HEK293T (cell line): ENCODE data around the gene KRT8.

Experiments used
- CTCF ChIA-PET: fragments of 350-600 bp; formaldehyde crosslinking; extraction: SDS; loops from one replicate; lab custom pipeline; 2021; ENCODE audit warnings: antibody characterized with exemption, inconsistent platforms; lab: Yijun Ruan, JAX
- POLR2A ChIA-PET: fragments of 350-600 bp; formaldehyde crosslinking; extraction: SDS; loops from one replicate; lab custom pipeline; 2020; ENCODE audit warnings: antibody characterized with exemption, inconsistent platforms; lab: Yijun Ruan, JAX
- DNase-seq: peaks from one replicate; pipeline ENCODE4 v3.0.0; 2012; ENCODE audit warnings: mixed read lengths; ENCODE audit errors: extremely low spot score
- ARNT ChIP-seq: fragments of 450-650 bp; IDR thresholded peaks from 2 replicates; pipeline ENCODE4 v1.6.1; 2017; ENCODE audit warnings: mild to moderate bottlenecking
- BHLHE40 ChIP-seq: fragments of 450-650 bp; IDR thresholded peaks from 2 replicates; pipeline ENCODE4 v1.6.1; 2016; ENCODE audit warnings: mild to moderate bottlenecking, moderate library complexity, borderline replicate concordance
- CTBP1 ChIP-seq: fragments of 450-650 bp; IDR thresholded peaks from 2 replicates; pipeline ENCODE4 v1.6.1; 2016; ENCODE audit warnings: borderline replicate concordance
- ELF4 ChIP-seq: fragments of 450-650 bp; IDR thresholded peaks from 2 replicates; pipeline ENCODE4 v1.6.1; 2017; ENCODE audit warnings: antibody characterized with exemption
- FOXA1 ChIP-seq: fragments of 450-650 bp; IDR thresholded peaks from 2 replicates; pipeline ENCODE4 v1.6.1; 2016; ENCODE audit warnings: mild to moderate bottlenecking
- FOXK2 ChIP-seq: fragments of 450-650 bp; IDR thresholded peaks from 2 replicates; pipeline ENCODE4 v1.6.1; 2016; ENCODE audit warnings: mild to moderate bottlenecking
- FOXM1 ChIP-seq: fragments of 450-650 bp; IDR thresholded peaks from 2 replicates; pipeline ENCODE4 v1.6.1; 2017; ENCODE audit warnings: mild to moderate bottlenecking, borderline replicate concordance
- HDGF ChIP-seq: fragments of 450-650 bp; IDR thresholded peaks from 2 replicates; pipeline ENCODE4 v1.6.1; 2017; ENCODE audit warnings: antibody characterized with exemption, borderline replicate concordance
- L3MBTL2 ChIP-seq: fragments of 450-650 bp; conservative IDR thresholded peaks from 2 replicates; pipeline ENCODE4 v1.6.1; 2016; ENCODE audit warnings: mild to moderate bottlenecking
- LEF1 ChIP-seq: fragments of 450-650 bp; IDR thresholded peaks from 2 replicates; pipeline ENCODE4 v1.6.1; 2017; ENCODE audit warnings: mild to moderate bottlenecking, borderline replicate concordance
- NFRKB ChIP-seq: fragments of 450-650 bp; IDR thresholded peaks from 2 replicates; pipeline ENCODE4 v1.6.1; 2016; ENCODE audit warnings: mild to moderate bottlenecking, moderate library complexity
- PKNOX1 ChIP-seq: fragments of 450-650 bp; IDR thresholded peaks from 2 replicates; pipeline ENCODE4 v1.6.1; 2016
- SP1 ChIP-seq: fragments of 450-650 bp; IDR thresholded peaks from 2 replicates; pipeline ENCODE4 v1.6.1; 2017
- SUZ12 ChIP-seq: fragments of 450-650 bp; IDR thresholded peaks from 2 replicates; pipeline ENCODE4 v1.6.1; 2016; ENCODE audit warnings: mild to moderate bottlenecking
- TARDBP ChIP-seq: fragments of 450-650 bp; IDR thresholded peaks from 2 replicates; pipeline ENCODE4 v1.6.1; 2016
- ZNF384 ChIP-seq: fragments of 450-650 bp; IDR thresholded peaks from 2 replicates; pipeline ENCODE4 v1.6.1; 2016

KRT8 gene

DNA sequence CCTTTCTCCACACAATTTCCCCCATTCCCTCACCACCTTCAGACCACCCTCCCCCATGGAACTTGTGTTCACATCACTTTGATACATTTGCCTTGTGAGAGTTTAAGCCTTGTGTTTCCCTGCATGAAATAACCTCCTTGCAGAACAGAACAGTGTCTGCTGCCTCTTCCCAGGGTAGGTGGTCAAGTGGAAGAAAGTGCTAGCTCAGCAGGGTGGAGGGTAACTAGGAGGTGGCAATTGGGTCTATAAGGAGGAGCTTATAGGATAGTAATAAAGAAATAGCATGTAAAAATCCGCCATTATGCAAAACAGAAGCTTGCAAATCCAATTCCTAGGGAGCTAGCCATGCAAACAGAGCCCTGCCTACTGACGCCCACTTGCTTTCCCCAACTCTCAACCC lies 13.9 kb upstream of the KRT8 start:
- ChIA-PET CTCF (no interaction called here), POLR2A (interaction anchor here (0.8 kb wide), 1 partner anchor 27 kb away, joined by 3 read pairs; no protein-coding TSS in a partner anchor)
- TF ChIP-seq LEF1 (no peak), ELF4 (no peak), SUZ12 (no peak), CTBP1 (no peak), NFRKB (no peak), ZNF384 (no peak), TARDBP (no peak)
- DNase-seq, result no peak

DNA sequence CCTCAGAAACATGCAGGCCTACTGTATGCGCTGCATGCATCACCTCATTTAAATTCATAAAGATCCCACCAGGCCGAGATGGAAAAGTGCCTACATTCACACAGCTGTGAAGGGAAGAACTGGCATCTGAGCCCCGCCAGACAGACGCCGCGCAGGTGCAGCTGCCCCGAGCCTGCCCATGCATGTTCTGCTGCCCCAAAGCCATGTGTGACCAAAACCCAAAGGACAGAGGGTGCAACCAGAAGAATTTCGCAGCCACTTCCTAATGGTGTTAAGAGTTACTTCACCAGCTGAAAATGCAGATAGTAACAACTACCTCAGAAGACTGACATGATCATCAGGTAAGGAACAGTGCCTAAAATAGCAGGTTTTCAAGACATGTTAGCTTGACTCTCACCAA lies 13.5 kb upstream of the KRT8 start:
- ChIA-PET CTCF (no interaction called here), POLR2A (no interaction called here)
- DNase-seq, result no peak
- no peak for TF ChIP-seq SP1
- no peak for TF ChIP-seq CTBP1
- TF ChIP-seq L3MBTL2, result no peak
- TF ChIP-seq ELF4, result no peak
- no peak for TF ChIP-seq HDGF
- no peak for TF ChIP-seq NFRKB
- no peak for TF ChIP-seq FOXA1
- no peak for TF ChIP-seq FOXM1
- no peak for TF ChIP-seq FOXK2
- no peak for TF ChIP-seq TARDBP
- TF ChIP-seq ARNT, result no peak
- no peak for TF ChIP-seq PKNOX1
- no peak for TF ChIP-seq SUZ12
- TF ChIP-seq BHLHE40, result no peak
- no peak for TF ChIP-seq ZNF384

GRCh38 chr12:52917800-52918199 lies 12.9 kb upstream of the KRT8 start:
- ChIA-PET CTCF (interaction anchor here (0.9 kb wide), 1 partner anchor 15 kb away, joined by 3 read pairs; no protein-coding TSS in a partner anchor), POLR2A (no interaction called here)
- DNase-seq, result no peak
- TF ChIP-seq SP1, result no peak
- no peak for TF ChIP-seq PKNOX1
- TF ChIP-seq FOXA1, result no peak

DNA sequence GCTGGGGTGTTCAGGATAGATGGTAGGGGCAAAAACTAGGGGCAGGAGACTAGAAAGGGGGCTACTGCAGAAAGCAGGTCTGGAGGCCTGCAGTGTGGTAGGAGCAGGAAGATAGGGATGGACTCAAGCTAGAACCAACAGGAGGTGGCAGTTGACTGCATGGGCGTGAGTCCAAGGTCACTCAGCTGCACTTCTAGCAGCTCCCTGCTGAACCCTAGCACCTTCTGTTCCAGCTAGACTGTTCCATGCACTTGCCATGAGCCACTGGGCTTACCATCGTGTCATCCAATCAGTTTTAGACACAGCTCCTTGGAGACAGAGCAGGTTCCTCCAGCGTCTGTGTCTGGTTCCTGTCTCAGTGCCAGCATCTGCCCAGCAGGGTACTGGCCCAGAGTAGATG lies 11.3 kb upstream of the KRT8 start:
- TF ChIP-seq SP1 (no peak), CTBP1 (no peak), FOXK2 (no peak), L3MBTL2 (no peak), NFRKB (no peak), LEF1 (no peak), BHLHE40 (no peak), ELF4 (no peak), ZNF384 (no peak), FOXM1 (no peak), ARNT (no peak), PKNOX1 (no peak), HDGF (no peak)
- no peak for DNase-seq
- CTCF ChIA-PET, result interaction anchor here (0.7 kb wide), 1 partner anchor 11 kb away, joined by 3 read pairs; no protein-coding TSS in a partner anchor
- POLR2A ChIA-PET, result interaction anchor here (1.3 kb wide), 1 partner anchor 8 kb away, joined by 3 read pairs; no protein-coding TSS in a partner anchor

DNA sequence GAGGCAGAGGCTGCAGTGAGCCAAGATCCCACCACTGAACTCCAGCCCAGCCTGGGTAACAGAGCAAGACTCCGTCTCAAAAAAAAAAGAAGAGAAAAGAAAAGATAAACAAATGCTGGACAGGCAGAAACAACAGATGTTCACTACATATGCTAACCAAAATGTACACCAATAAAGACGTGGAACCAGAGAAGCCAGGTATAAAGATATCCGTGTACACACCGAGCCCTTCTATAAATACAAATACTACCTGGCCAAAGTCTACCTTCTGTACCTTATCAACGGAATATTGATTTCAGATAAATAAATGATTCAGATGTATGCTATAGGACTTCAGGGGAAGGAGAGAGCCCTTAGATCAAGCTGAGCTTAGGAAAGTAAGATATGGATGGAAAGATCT lies 10.8 kb upstream of the KRT8 start:
- no peak for DNase-seq
- TF ChIP-seq BHLHE40 (no peak), PKNOX1 (no peak), CTBP1 (no peak), FOXK2 (no peak), NFRKB (no peak), ELF4 (no peak), ZNF384 (no peak), HDGF (no peak), ARNT (no peak)
- POLR2A ChIA-PET, result interaction anchor here (1.3 kb wide), 1 partner anchor 9 kb away, joined by 3 read pairs; no protein-coding TSS in a partner anchor
- CTCF ChIA-PET, result no interaction called here

GRCh38 chr12:52914576-52915121 lies 9.8 kb upstream of the KRT8 start:
- no peak for TF ChIP-seq NFRKB
- ChIA-PET CTCF (no interaction called here), POLR2A (no interaction called here)
- DNase-seq, result no peak
